SK-MEL-5 (cell line): Measurements from ENCODE around the gene RAD51. TPM values are rescaled to one million over a fixed set of nuclear protein-coding genes. Genes with fewer than 3 reads are reported as not detected.

Experiments used
- DNase-seq: peaks from one replicate; pipeline ENCODE4 v3.0.0-alpha.2; 2016; ENCODE audit warnings: low read depth, low spot score
- in situ Hi-C: cut with HindIII; loops from 2 replicates; pipeline ENCODE4 v1.10.0; 2016; ENCODE audit warnings: low sequenced_read_pairs, high pct_unique_total_duplicates, low pct_unique_long_range_greater_than_20kb
- small RNA-seq, 2 experiments: library from RNA; depleted of rRNA; stranded (forward); fragments of <200 nt; gene quantifications; one replicate each; pipeline ENCODE3, GENCODE V24; 2014
- total RNA-seq: library from RNA; depleted of rRNA; stranded (reverse); fragments of >200 nt; shearing (Covaris generic); gene quantifications from 2 replicates; pipeline ENCODE4 v1.2.3, GENCODE V29; 2014; rRNA removed

The RAD51 gene
- total RNA-seq, 1 experiment from 2014 or later: 7.0 TPM

- in situ Hi-C loops: no loop called here
- no peak for DNase-seq
Observed at GRCh38 chr15:40769274-40770146, 74.5 kb downstream of the RAD51 start, which contains the start of gene C15orf62. Gene C15orf62 (plus strand): TSS chr15:40769980. CDS start chr15:40770496, 516 bp downstream.

- no peak for DNase-seq
- in situ Hi-C loops: no loop called here
Observed at GRCh38 chr15:40770147-40770721, 75.3 kb downstream of the RAD51 start.

GRCh38 chr15:40771242-40771641 is 76.3 kb downstream of the RAD51 start:
- in situ Hi-C loops: no loop called here
- no peak for DNase-seq

- DNase-seq: no peak
- in situ Hi-C loops: no loop called here
Observed at GRCh38 chr15:40772014-40772413, 77.0 kb downstream of the RAD51 start.

- in situ Hi-C loops: no loop called here
Observed at GRCh38 chr15:40773496-40773895, 78.5 kb downstream of the RAD51 start.

GRCh38 chr15:40773902-40774301 is 78.9 kb downstream of the RAD51 start:
- DNase-seq: no peak
- in situ Hi-C loops: no loop called here

More at GRCh38 chr15:40773496-40773895, 78.5 kb downstream of the RAD51 start:
- no peak for DNase-seq

- DNase-seq: no peak
- in situ Hi-C loops: no loop called here
Observed at GRCh38 chr15:40775007-40775406, 80.0 kb downstream of the RAD51 start.

GRCh38 chr15:40775740-40776536 is 81.0 kb downstream of the RAD51 start:
- in situ Hi-C loops: no loop called here
- no peak for DNase-seq

- DNase-seq: no peak
- in situ Hi-C loops: no loop called here
Observed at GRCh38 chr15:40776537-40777141, 81.7 kb downstream of the RAD51 start.

Small RNAs within 50 kb of the gene (small RNA-seq; reads per million reads assigned to genes)
- gene SUMO2P15: 0 reads per million in 2 experiments

Other genes starting within 250 kb of the RAD51 start
- gene CHST14, start 224.2 kb upstream of the RAD51 start, total RNA-seq: 15.5 and 16.4 TPM in 2 replicates
- 8.9 and 21.6 TPM in 2 replicates for gene CCDC32, start 130.1 kb upstream of the RAD51 start, total RNA-seq
- gene RPUSD2, start 125.9 kb upstream of the RAD51 start, total RNA-seq: 13.7 and 17.9 TPM in 2 replicates
- gene KNL1, start 100.9 kb upstream of the RAD51 start, total RNA-seq: 17.2 and 18.4 TPM in 2 replicates
- gene RMDN3, start 60.1 kb downstream of the RAD51 start, total RNA-seq: 26.6 and 31.3 TPM in 2 replicates
- gene GCHFR, start 68.9 kb downstream of the RAD51 start, total RNA-seq: 0.82 and 1.3 TPM in 2 replicates
- not detected in 2 replicates for gene C15orf62, start 74.8 kb downstream of the RAD51 start, total RNA-seq
- 9.3 and 11.5 TPM in 2 replicates for gene ZFYVE19, start 111.9 kb downstream of the RAD51 start, total RNA-seq
- 23.5 and 26.9 TPM in 2 replicates for gene DNAJC17, start 112.3 kb downstream of the RAD51 start, total RNA-seq
- not detected in 2 replicates for gene PPP1R14D, start 133.5 kb downstream of the RAD51 start, total RNA-seq
- gene SPINT1, start 148.9 kb downstream of the RAD51 start, total RNA-seq: 0.32 and 1.4 TPM in 2 replicates
- 0.32 and 0.82 TPM in 2 replicates for gene RHOV, start 179.1 kb downstream of the RAD51 start, total RNA-seq
- gene VPS18, start 199.3 kb downstream of the RAD51 start, total RNA-seq: 85.6 and 88.6 TPM in 2 replicates
- 0.56 and 0.92 TPM in 2 replicates for gene DLL4, start 234.2 kb downstream of the RAD51 start, total RNA-seq